ENCODE measurements around the gene NKD1.

DNA sequence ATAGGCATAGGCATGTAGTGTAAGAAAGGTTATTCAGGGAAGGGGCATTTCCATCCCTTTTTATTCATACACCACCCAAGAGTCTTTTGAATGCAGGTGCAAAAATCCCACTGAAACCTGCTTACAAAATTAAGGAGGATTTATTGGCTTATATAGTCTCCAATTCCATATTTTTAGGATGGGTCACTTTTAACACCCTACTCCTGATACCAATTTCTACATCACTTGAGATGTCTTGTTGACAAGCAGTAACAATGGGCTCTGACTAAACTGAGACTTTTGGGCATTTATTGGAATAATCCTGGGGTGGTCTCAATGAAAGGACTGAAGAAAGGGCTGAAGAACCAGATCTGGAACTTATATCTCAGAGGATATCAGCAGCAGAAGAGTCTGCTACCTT lies 18.9 kb upstream of the NKD1 start:
- TF ChIP-seq, protein P1, sequence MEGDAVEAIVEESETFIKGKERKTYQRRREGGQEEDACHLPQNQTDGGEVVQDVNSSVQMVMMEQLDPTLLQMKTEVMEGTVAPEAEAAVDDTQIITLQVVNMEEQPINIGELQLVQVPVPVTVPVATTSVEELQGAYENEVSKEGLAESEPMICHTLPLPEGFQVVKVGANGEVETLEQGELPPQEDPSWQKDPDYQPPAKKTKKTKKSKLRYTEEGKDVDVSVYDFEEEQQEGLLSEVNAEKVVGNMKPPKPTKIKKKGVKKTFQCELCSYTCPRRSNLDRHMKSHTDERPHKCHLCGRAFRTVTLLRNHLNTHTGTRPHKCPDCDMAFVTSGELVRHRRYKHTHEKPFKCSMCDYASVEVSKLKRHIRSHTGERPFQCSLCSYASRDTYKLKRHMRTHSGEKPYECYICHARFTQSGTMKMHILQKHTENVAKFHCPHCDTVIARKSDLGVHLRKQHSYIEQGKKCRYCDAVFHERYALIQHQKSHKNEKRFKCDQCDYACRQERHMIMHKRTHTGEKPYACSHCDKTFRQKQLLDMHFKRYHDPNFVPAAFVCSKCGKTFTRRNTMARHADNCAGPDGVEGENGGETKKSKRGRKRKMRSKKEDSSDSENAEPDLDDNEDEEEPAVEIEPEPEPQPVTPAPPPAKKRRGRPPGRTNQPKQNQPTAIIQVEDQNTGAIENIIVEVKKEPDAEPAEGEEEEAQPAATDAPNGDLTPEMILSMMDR (IDR thresholded peaks at IDR 0.05) = no peak
- no peak for TF ChIP-seq POLR2A (IDR thresholded peaks at IDR 0.05)
